GM12878 (cell line): ENCODE measurements around the gene SETD2. TPM values are rescaled to one million over a fixed set of nuclear protein-coding genes. Genes with fewer than 3 reads are reported as not detected.

Experiments
- ATAC-seq: fragments of 200-7000 bp; cut with Tn5 transposase; 3 replicates; pipeline ENCODE4 v1.9.1; 2020; ENCODE audit warnings: mild to moderate bottlenecking, moderate library complexity
- BruUV-seq: library from RNA; stranded (reverse); fragments of 400-500 nt; replicated peaks from 2 replicates; lab custom pipeline; 2021; lab: Mats Ljungman, UMichigan
- CTCF ChIA-PET: fragments of 300-600 bp; sonication (Branson Sonifier 250); formaldehyde crosslinking; extraction: SDS; loops from one replicate; lab custom pipeline; 2021; ENCODE audit warnings: inconsistent platforms; lab: Yijun Ruan, JAX
- POLR2A ChIA-PET: fragments of 350-600 bp; formaldehyde crosslinking; extraction: SDS; loops from one replicate; lab custom pipeline; 2021; ENCODE audit warnings: inconsistent platforms; lab: Charles Lee
- RAD21 ChIA-PET: fragments of 300-600 bp; sonication (Branson Sonifier 250); formaldehyde crosslinking; loops from one replicate; lab custom pipeline; 2023; ENCODE audit warnings: antibody characterized with exemption; ENCODE audit not compliant: unreplicated experiment; lab: Charles Lee
- SMC1A ChIA-PET: fragments of 300-600 bp; sonication (Branson Sonifier 250); formaldehyde crosslinking; loops from one replicate; lab custom pipeline; 2023; ENCODE audit not compliant: unreplicated experiment, uncharacterized antibody; lab: Charles Lee
- DNase-seq: peaks from one replicate; pipeline ENCODE4 v3.0.0-alpha.2; 2011; ENCODE audit warnings: low read depth, low spot score
- FAIRE-seq: peaks from 3 replicates; lab custom pipeline; 2011; peaks lifted over from hg19 to GRCh38; lab: Jason Lieb, UNC
- H2AFZ ChIP-seq: 2 replicates; pipeline ENCODE4 v1.6.0; 2011; ENCODE audit warnings: low read depth, low read length, control low read depth; ENCODE audit not compliant: control insufficient read depth
- H3K27ac ChIP-seq: 2 replicates; pipeline ENCODE4 v1.5.1; 2011; ENCODE audit warnings: control low read depth; ENCODE audit not compliant: control insufficient read depth, insufficient read depth
- H3K27me3 ChIP-seq, 2 experiments: replicated peaks in 1 of 2; 2 replicates each; pipeline versions ENCODE4 v1.6.0 to v1.6.1; 2011; ENCODE audit warnings: low read length in 1 of 2; ENCODE audit not compliant: control insufficient read depth in 2 of 2, insufficient read depth in 2 of 2
- H3K36me3 ChIP-seq, 2 experiments: 2 replicates each; pipeline ENCODE4 v1.5.1; 2011; ENCODE audit warnings: low read length in 1 of 2; ENCODE audit not compliant: control insufficient read depth in 2 of 2, insufficient read depth in 2 of 2
- H3K4me1 ChIP-seq: 2 replicates; pipeline ENCODE4 v1.6.1; 2011; ENCODE audit warnings: mild to moderate bottlenecking, low read length, moderate library complexity, mixed read lengths; ENCODE audit not compliant: control insufficient read depth, insufficient read depth
- H3K4me2 ChIP-seq: 2 replicates; pipeline ENCODE4 v1.6.0; 2011; ENCODE audit warnings: control low read depth; ENCODE audit not compliant: control insufficient read depth, insufficient read depth
- H3K4me3 ChIP-seq: fragments of 200-600 bp; sonication (generic); 2 replicates; pipeline ENCODE4 v1.5.1; 2016
- H3K79me2 ChIP-seq: 2 replicates; pipeline ENCODE4 v1.6.0; 2011; ENCODE audit warnings: low read length; ENCODE audit not compliant: control insufficient read depth, insufficient read depth
- H3K9ac ChIP-seq: 2 replicates; pipeline ENCODE4 v1.8.0; 2011; ENCODE audit warnings: low read length, control low read depth, mixed read lengths; ENCODE audit not compliant: control insufficient read depth, insufficient read depth
- H3K9me3 ChIP-seq: replicated peaks from 3 replicates; pipeline ENCODE4 v1.5.1; 2011; ENCODE audit warnings: mild to moderate bottlenecking, low read length; ENCODE audit not compliant: control insufficient read depth, insufficient read depth
- H4K20me1 ChIP-seq: 2 replicates; pipeline ENCODE4 v1.6.0; 2011; ENCODE audit not compliant: control insufficient read depth, insufficient read depth
- ATF7 ChIP-seq: fragments of 450-650 bp; IDR thresholded peaks from 2 replicates; pipeline ENCODE4 v1.6.1; 2016; ENCODE audit warnings: low read depth, mild to moderate bottlenecking
- BHLHE40 ChIP-seq, 2 experiments: fragments of 450-650 bp in 1 of 2; IDR thresholded peaks; 2 replicates each; pipeline ENCODE4 v1.6.1; 2011 to 2017; ENCODE audit warnings: low read depth in 2 of 2, borderline replicate concordance in 1 of 2, improper control_type of control experiment in 1 of 2, low read length in 1 of 2, mild to moderate bottlenecking in 1 of 2
- CBX5 ChIP-seq: sonication (generic); IDR thresholded peaks from 2 replicates; pipeline ENCODE4 v1.6.1; 2016; ENCODE audit warnings: low read depth, moderate library complexity, mild to moderate bottlenecking, inconsistent platforms
- CHD2 ChIP-seq: IDR thresholded peaks from 2 replicates; pipeline ENCODE4 v1.6.1; 2011; ENCODE audit warnings: low read depth, low read length, improper control_type of control experiment, borderline replicate concordance
- ESRRA ChIP-seq: IDR thresholded peaks from 2 replicates; pipeline ENCODE4 v1.6.1; 2012; ENCODE audit warnings: mild to moderate bottlenecking, low read length, improper control_type of control experiment
- FOS ChIP-seq: IDR thresholded peaks from 3 replicates; pipeline ENCODE4 v1.6.1; 2011; ENCODE audit warnings: borderline replicate concordance; ENCODE audit not compliant: insufficient read length; ENCODE audit errors: extremely low read depth
- HCFC1 ChIP-seq: fragments of 150-350 bp; IDR thresholded peaks from 2 replicates; pipeline ENCODE4 v1.6.1; 2014; ENCODE audit warnings: low read length
- JUNB ChIP-seq: IDR thresholded peaks from 2 replicates; pipeline ENCODE4 v1.6.1; 2016; ENCODE audit warnings: antibody characterized with exemption, mild to moderate bottlenecking
- JUND ChIP-seq: IDR thresholded peaks from 2 replicates; pipeline ENCODE4 v1.6.1; 2012; ENCODE audit warnings: low read depth, mild to moderate bottlenecking, low read length, improper control_type of control experiment, moderate library complexity
- KLF5 ChIP-seq: fragments of 450-650 bp; IDR thresholded peaks from 2 replicates; pipeline ENCODE4 v1.6.1; 2014; ENCODE audit warnings: mild to moderate bottlenecking; ENCODE audit not compliant: partially characterized antibody
- NR2C2 ChIP-seq: IDR thresholded peaks from 2 replicates; pipeline ENCODE4 v1.6.1; 2011; ENCODE audit warnings: borderline replicate concordance, low read depth; ENCODE audit not compliant: control insufficient read depth, insufficient read length
- POLR2A ChIP-seq: IDR thresholded peaks from 2 replicates; pipeline ENCODE4 v1.6.1; 2011; ENCODE audit warnings: low read depth, mild to moderate bottlenecking, low read length
- RELA ChIP-seq: fragments of 450-650 bp; IDR thresholded peaks from 2 replicates; pipeline ENCODE4 v1.8.0; 2014; ENCODE audit warnings: borderline replicate concordance; ENCODE audit not compliant: partially characterized antibody
- SUPT20H ChIP-seq: IDR thresholded peaks from 2 replicates; pipeline ENCODE4 v1.6.1; 2011; ENCODE audit warnings: low read depth, mild to moderate bottlenecking, low read length, moderate library complexity, borderline replicate concordance; ENCODE audit not compliant: control insufficient read depth
- YBX1 ChIP-seq: fragments of 450-650 bp; IDR thresholded peaks from 2 replicates; pipeline ENCODE4 v1.6.1; 2016; ENCODE audit warnings: antibody characterized with exemption
- WGBS: methylation state at CpG from one replicate; pipeline ENCODE4 v1.1.6; 2016; ENCODE audit warnings: low lambda C conversion rate; ENCODE audit not compliant: insufficient replicate concordance, insufficient coverage; ENCODE audit errors: missing lambda C conversion rate; 5-methylcytosine and 5-hydroxymethylcytosine counted together
- in situ Hi-C: fragments of 300-500 bp; cut with MboI; formaldehyde crosslinking; loops from 9 replicates; pipeline ENCODE4 v1.14.3; 2018; ENCODE audit warnings: mixed read lengths
- intact Hi-C: fragments of 100-400 bp; cut with micrococcal nuclease; formaldehyde crosslinking; loops from one replicate; pipeline ENCODE4 v1.14.2; 2022; ENCODE audit not compliant: unreplicated experiment
- polyA plus RNA-seq, 11 experiments: library from polyadenylated mRNA; depleted of rRNA in 4 of 11; unstranded in 6 of 11; stranded (reverse) in 5 of 11; fragments of >200 nt; fragmentation: Nextera tagmentation in 4 of 11; fragmentation: Illumina TruSeq in 1 of 11; extraction: Ambion mirVana in 4 of 11; extraction: Trizol in 1 of 11; gene quantifications; 1 replicate in 1 of 11; 2 replicates in 10 of 11; pipeline versions ENCODE4 v1.2.1 to v1.2.3, GENCODE V29; 2011 to 2016; ENCODE audit warnings: inconsistent platforms in 2 of 11, missing spikeins in 2 of 11, low read depth in 1 of 11
- total RNA-seq, 4 experiments: library from RNA; depleted of rRNA in 3 of 4; stranded (reverse); fragments of >200 nt in 3 of 4; fragmentation: Illumina TruSeq in 1 of 4; extraction: Trizol in 1 of 4; gene quantifications; 2 replicates each; pipeline versions ENCODE4 v1.2.1 to v1.2.3, GENCODE V29; 2013 to 2021
- TF ChIP-seq, protein P1 (sequence below): fragments of 450-650 bp; IDR thresholded peaks from 2 replicates; pipeline ENCODE4 v1.6.1; 2017; ENCODE audit warnings: mild to moderate bottlenecking
- TF ChIP-seq, protein P2 (sequence below): fragments of 450-650 bp; IDR thresholded peaks from 2 replicates; pipeline ENCODE4 v1.6.1; 2017; ENCODE audit warnings: borderline replicate concordance
- TF ChIP-seq, protein P3 (sequence below): IDR thresholded peaks from 2 replicates; pipeline ENCODE4 v1.6.1; 2011; ENCODE audit warnings: low read depth, mild to moderate bottlenecking, low read length, moderate library complexity, borderline replicate concordance; ENCODE audit errors: extremely low read depth

SETD2 gene
- total and polyA plus RNA-seq, 10 of the 15 experiments (the other 5 are each of a cell fraction or from before 2014, with no cell fraction given), result 8.4 to 44.9 (median 24.5) TPM

DNA sequence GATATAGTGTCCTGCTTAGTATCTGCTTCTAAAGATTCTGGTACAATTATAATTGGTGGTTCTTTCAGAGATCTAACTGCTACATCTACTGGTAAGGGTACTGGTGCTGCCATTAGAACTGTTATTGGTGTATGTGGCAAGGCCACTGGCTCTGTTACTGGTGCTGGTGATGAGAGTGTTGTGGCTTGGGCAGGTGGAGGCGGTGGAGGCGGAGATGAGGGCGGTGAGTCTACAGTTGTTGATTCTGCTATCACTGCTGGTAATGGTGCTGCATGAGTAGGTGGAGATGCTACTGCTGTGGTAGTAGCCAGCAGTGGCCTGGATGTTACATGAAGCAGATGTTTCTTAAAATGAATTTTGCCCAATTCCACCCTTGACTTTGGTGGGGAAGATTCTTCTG lies 40.1 kb downstream of the SETD2 start:
- CTCF ChIA-PET, result no interaction called here

More for the DNA sequence above, 40.1 kb downstream of the SETD2 start:
- peaks cover 3% of the 10 kb centered on the region; the same call in 2 of the 3 replicates for H3K9me3 ChIP-seq
- FAIRE-seq (no peak), ATAC-seq (no peak), DNase-seq (no peak)
- H3K27ac ChIP-seq, result no peak overlapping the region
- peaks cover 21% of the 10 kb centered on the region for H3K79me2 ChIP-seq
- H3K4me1 ChIP-seq, result no peaks in the 10 kb centered on the region; the same call in 1 of the 2 replicates
- no TSS peak for BruUV-seq
- intact Hi-C loops (no loop called here), in situ Hi-C loops (no loop called here)
- H3K4me3 ChIP-seq, result no peak overlapping the region
- no peak overlapping the region for H3K9ac ChIP-seq
- WGBS, result 97% methylated on average over 3 of the region's 3 CpGs
- TF ChIP-seq JUNB, result no peak
- TF ChIP-seq HCFC1, result no peak
- no peak for TF ChIP-seq SUPT20H
- TF ChIP-seq, protein P1, sequence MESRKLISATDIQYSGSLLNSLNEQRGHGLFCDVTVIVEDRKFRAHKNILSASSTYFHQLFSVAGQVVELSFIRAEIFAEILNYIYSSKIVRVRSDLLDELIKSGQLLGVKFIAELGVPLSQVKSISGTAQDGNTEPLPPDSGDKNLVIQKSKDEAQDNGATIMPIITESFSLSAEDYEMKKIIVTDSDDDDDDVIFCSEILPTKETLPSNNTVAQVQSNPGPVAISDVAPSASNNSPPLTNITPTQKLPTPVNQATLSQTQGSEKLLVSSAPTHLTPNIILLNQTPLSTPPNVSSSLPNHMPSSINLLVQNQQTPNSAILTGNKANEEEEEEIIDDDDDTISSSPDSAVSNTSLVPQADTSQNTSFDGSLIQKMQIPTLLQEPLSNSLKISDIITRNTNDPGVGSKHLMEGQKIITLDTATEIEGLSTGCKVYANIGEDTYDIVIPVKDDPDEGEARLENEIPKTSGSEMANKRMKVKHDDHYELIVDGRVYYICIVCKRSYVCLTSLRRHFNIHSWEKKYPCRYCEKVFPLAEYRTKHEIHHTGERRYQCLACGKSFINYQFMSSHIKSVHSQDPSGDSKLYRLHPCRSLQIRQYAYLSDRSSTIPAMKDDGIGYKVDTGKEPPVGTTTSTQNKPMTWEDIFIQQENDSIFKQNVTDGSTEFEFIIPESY, result no peak
- TF ChIP-seq ESRRA, result no peak
- no peak for TF ChIP-seq FOS
- TF ChIP-seq POLR2A, result no peak
- TF ChIP-seq, protein P2, sequence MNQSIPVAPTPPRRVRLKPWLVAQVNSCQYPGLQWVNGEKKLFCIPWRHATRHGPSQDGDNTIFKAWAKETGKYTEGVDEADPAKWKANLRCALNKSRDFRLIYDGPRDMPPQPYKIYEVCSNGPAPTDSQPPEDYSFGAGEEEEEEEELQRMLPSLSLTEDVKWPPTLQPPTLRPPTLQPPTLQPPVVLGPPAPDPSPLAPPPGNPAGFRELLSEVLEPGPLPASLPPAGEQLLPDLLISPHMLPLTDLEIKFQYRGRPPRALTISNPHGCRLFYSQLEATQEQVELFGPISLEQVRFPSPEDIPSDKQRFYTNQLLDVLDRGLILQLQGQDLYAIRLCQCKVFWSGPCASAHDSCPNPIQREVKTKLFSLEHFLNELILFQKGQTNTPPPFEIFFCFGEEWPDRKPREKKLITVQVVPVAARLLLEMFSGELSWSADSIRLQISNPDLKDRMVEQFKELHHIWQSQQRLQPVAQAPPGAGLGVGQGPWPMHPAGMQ, result no peak
- TF ChIP-seq, protein P3, sequence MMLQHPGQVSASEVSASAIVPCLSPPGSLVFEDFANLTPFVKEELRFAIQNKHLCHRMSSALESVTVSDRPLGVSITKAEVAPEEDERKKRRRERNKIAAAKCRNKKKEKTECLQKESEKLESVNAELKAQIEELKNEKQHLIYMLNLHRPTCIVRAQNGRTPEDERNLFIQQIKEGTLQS, result no peak
- no peak for TF ChIP-seq KLF5
- TF ChIP-seq RELA, result no peak
- TF ChIP-seq NR2C2, result no peak
- no peak for TF ChIP-seq ATF7
- TF ChIP-seq BHLHE40 (IDR thresholded peaks at IDR 0.05; ENCODE audit: borderline replicate concordance in 1 of 2, low read depth in 2 of 2, low read length in 1 of 2), result no peak
- no peak for TF ChIP-seq JUND
- no peak for TF ChIP-seq CBX5
- no peak for TF ChIP-seq CHD2
- TF ChIP-seq YBX1, result no peak
- ChIA-PET RAD21 (interaction anchor here (1.2 kb wide), 1 partner anchor 9 kb away, joined by 3 read pairs; no protein-coding TSS in a partner anchor), POLR2A (interaction anchor here (0.8 kb wide), 1 partner anchor 10 kb away, joined by 3 read pairs; no protein-coding TSS in a partner anchor), SMC1A (interaction anchor here (0.7 to 2.5 kb wide), 3 partner anchors 8 to 44 kb away, joined by 3 to 6 read pairs (median 3); no protein-coding TSS in a partner anchor)
- peaks cover 9 to 36% of the 10 kb centered on the region in 2 experiments for H3K36me3 ChIP-seq
- H4K20me1 ChIP-seq, result no peaks in the 10 kb centered on the region
- no peaks in the 10 kb centered on the region for H3K27me3 ChIP-seq
- H2AFZ ChIP-seq, result no peak overlapping the region
- no peak overlapping the region for H3K4me2 ChIP-seq
